Keratinocyte (primary cell): ENCODE data around the gene PCSK6.

ENCODE experiments used
- EZH2 ChIP-seq: IDR thresholded peaks from one replicate; pipeline ENCODE4 v1.6.1; 2012; ENCODE audit warnings: inconsistent platforms, mild to moderate bottlenecking, low read length, moderate library complexity
- TF ChIP-seq, protein P1 (sequence below), 3 experiments: IDR thresholded peaks in 1 of 3; conservative IDR thresholded peaks in 1 of 3; optimal IDR thresholded peaks in 1 of 3; 2 replicates in 2 of 3; 3 replicates in 1 of 3; pipeline versions ENCODE3 to v1.5.1; 2011; ENCODE audit warnings: low read length in 3 of 3, mild to moderate bottlenecking in 3 of 3, moderate library complexity in 2 of 3, control low read depth in 1 of 3, inconsistent platforms in 1 of 3; ENCODE audit not compliant: insufficient read depth in 2 of 3; ENCODE audit errors: extremely low read depth in 1 of 3

DNA sequence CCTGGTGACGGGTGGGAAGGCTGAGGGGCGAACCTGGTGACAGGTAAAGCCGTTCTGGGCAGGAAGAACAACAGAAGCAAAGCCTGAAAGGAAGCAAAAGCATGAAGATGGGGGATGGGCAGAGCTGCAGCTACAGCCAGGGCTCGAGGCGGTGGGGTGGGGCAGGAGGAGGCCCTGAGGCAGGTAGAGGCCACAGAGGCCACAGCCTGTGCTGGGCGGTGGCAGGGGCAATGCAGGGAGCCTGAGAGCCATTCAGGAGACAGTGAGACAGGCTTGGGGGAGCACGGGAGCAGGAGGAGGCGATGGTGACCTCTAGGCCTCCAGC lies 8.2 kb downstream of the PCSK6 start:
- TF ChIP-seq, protein P1, sequence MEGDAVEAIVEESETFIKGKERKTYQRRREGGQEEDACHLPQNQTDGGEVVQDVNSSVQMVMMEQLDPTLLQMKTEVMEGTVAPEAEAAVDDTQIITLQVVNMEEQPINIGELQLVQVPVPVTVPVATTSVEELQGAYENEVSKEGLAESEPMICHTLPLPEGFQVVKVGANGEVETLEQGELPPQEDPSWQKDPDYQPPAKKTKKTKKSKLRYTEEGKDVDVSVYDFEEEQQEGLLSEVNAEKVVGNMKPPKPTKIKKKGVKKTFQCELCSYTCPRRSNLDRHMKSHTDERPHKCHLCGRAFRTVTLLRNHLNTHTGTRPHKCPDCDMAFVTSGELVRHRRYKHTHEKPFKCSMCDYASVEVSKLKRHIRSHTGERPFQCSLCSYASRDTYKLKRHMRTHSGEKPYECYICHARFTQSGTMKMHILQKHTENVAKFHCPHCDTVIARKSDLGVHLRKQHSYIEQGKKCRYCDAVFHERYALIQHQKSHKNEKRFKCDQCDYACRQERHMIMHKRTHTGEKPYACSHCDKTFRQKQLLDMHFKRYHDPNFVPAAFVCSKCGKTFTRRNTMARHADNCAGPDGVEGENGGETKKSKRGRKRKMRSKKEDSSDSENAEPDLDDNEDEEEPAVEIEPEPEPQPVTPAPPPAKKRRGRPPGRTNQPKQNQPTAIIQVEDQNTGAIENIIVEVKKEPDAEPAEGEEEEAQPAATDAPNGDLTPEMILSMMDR (optimal IDR thresholded peaks at IDR 0.05 in 1 of 3, IDR thresholded peaks at IDR 0.05 in 1 of 3, conservative IDR thresholded peaks at IDR 0.05 in 1 of 3; ENCODE audit: extremely low read depth in 1 of 3, insufficient read depth in 2 of 3, low read length in 3 of 3) = no peak
- no peak for TF ChIP-seq EZH2
